ENCODE data around the gene DISC1. TPM values are rescaled to one million over a fixed set of nuclear protein-coding genes. Genes with fewer than 3 reads are reported as not detected.

DISC1 gene
- total and polyA plus RNA-seq, 2 of the 13 experiments (the other 11 are each of a cell fraction or from before 2014, with no cell fraction given) = 4.2 to 4.6 TPM

DNA sequence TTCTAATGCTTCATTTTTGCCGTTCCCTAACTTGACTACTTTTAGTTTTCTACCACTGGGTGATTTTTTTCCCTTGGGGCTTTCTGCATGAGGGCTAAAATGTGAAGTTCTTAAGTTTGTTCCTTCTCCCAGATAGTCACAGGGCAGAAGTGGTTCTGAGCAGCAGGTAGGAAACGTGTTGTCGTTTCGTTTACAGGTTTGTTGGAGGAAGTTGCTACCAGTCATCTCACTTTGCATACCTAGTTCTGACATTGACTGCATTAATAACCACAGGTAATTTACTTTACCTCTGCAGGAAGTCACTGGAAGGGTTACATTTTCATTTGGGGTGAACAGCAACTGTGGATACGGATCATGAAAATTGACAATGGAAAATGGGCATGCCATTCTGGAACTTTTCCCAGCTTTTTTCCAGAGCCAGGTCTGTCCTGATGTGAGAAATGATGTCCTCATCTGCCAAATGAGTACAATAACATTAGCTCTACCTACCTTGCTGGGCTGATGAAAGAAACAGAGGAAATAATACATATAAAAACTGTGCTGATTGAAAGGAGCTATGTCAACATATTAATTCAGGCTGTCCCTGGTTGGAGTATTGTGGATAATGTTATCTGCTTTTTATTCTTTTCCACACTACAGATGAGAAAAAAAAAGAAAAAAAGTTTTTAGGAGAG is 94.2 kb downstream of the DISC1 start (continued):
- TF ChIP-seq ZNF724P (CRISPR knock-in tag; IDR thresholded peaks at IDR 0.05; ENCODE audit: borderline replicate concordance) (no peak), ZNF431 (CRISPR knock-in tag; IDR thresholded peaks at IDR 0.05; ENCODE audit: borderline replicate concordance, low read depth) (no peak), TOPORS (CRISPR knock-in tag; IDR thresholded peaks at IDR 0.05) (no peak)

DNA sequence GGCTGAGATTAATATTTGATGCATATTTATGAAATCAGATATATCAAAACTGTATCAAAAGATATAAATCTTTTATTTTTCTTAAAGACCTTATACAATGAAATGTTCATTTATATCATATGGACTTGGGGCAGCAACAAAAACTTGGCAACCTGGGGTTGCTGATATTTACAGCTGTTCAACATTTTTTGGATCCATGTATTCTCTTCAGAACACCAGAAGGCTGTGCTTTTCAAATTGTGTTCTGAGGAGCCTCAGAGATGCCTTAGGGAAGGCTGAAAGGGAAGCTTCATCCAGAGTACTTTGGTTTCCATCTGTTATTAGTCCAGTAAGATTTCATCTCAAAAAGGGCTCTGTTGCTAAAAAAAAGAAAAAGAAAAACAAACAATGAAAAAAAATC is 94.8 kb downstream of the DISC1 start:
- intact Hi-C loops (cut with micrococcal nuclease; ENCODE audit: unreplicated experiment) (no loop called here), in situ Hi-C loops (cut with HindIII; ENCODE audit: extremely low pct_ligation_motif_present, low pct_unique_long_range_greater_than_20kb) (no loop called here)
- no peaks in the 10 kb centered on the region for H3K9me3 ChIP-seq (ENCODE audit: low read length)
- ATAC-seq (no peak), FAIRE-seq (no peak), DNase-seq (ENCODE audit: low spot score) (no peak)
- H2AFZ ChIP-seq (ENCODE audit: low read length) = no peak overlapping the region
- H3K27ac ChIP-seq (ENCODE audit: extremely low read length, insufficient read depth, low read length) = no peak overlapping the region
- POLR2A ChIA-PET = no interaction called here
- H3K4me1 ChIP-seq (ENCODE audit: insufficient read depth, low read length) = peaks cover 12% of the 10 kb centered on the region; the same call in 1 of the 2 replicates
- H4K20me1 ChIP-seq (ENCODE audit: insufficient read depth, low read length) = no peaks in the 10 kb centered on the region
- TF ChIP-seq ZNF232 (CRISPR knock-in tag; IDR thresholded peaks at IDR 0.05; ENCODE audit: borderline replicate concordance) = no peak
- no peak for TF ChIP-seq ZNF547 (CRISPR knock-in tag; IDR thresholded peaks at IDR 0.05)
- TF ChIP-seq TEAD2 (CRISPR knock-in tag; IDR thresholded peaks at IDR 0.05) = no peak
- no peak for TF ChIP-seq ZNF496 (CRISPR knock-in tag; IDR thresholded peaks at IDR 0.05; ENCODE audit: insufficient replicate concordance)
- no peak for TF ChIP-seq ZNF543 (CRISPR knock-in tag; IDR thresholded peaks at IDR 0.05)
- TF ChIP-seq, protein P1, sequence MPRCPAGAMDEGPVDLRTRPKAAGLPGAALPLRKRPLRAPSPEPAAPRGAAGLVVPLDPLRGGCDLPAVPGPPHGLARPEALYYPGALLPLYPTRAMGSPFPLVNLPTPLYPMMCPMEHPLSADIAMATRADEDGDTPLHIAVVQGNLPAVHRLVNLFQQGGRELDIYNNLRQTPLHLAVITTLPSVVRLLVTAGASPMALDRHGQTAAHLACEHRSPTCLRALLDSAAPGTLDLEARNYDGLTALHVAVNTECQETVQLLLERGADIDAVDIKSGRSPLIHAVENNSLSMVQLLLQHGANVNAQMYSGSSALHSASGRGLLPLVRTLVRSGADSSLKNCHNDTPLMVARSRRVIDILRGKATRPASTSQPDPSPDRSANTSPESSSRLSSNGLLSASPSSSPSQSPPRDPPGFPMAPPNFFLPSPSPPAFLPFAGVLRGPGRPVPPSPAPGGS (CRISPR knock-in tag; IDR thresholded peaks at IDR 0.05) = no peak
- no peak for TF ChIP-seq NONO (IDR thresholded peaks at IDR 0.05)
- TF ChIP-seq NONO (CRISPR knock-in tag; conservative IDR thresholded peaks at IDR 0.05) = no peak
- TF ChIP-seq LCORL (IDR thresholded peaks at IDR 0.05) = no peak
- TF ChIP-seq LCORL (CRISPR knock-in tag; IDR thresholded peaks at IDR 0.05) = no peak
- no peak for TF ChIP-seq ZNF17 (CRISPR knock-in tag; IDR thresholded peaks at IDR 0.05)
- TF ChIP-seq, protein P2, sequence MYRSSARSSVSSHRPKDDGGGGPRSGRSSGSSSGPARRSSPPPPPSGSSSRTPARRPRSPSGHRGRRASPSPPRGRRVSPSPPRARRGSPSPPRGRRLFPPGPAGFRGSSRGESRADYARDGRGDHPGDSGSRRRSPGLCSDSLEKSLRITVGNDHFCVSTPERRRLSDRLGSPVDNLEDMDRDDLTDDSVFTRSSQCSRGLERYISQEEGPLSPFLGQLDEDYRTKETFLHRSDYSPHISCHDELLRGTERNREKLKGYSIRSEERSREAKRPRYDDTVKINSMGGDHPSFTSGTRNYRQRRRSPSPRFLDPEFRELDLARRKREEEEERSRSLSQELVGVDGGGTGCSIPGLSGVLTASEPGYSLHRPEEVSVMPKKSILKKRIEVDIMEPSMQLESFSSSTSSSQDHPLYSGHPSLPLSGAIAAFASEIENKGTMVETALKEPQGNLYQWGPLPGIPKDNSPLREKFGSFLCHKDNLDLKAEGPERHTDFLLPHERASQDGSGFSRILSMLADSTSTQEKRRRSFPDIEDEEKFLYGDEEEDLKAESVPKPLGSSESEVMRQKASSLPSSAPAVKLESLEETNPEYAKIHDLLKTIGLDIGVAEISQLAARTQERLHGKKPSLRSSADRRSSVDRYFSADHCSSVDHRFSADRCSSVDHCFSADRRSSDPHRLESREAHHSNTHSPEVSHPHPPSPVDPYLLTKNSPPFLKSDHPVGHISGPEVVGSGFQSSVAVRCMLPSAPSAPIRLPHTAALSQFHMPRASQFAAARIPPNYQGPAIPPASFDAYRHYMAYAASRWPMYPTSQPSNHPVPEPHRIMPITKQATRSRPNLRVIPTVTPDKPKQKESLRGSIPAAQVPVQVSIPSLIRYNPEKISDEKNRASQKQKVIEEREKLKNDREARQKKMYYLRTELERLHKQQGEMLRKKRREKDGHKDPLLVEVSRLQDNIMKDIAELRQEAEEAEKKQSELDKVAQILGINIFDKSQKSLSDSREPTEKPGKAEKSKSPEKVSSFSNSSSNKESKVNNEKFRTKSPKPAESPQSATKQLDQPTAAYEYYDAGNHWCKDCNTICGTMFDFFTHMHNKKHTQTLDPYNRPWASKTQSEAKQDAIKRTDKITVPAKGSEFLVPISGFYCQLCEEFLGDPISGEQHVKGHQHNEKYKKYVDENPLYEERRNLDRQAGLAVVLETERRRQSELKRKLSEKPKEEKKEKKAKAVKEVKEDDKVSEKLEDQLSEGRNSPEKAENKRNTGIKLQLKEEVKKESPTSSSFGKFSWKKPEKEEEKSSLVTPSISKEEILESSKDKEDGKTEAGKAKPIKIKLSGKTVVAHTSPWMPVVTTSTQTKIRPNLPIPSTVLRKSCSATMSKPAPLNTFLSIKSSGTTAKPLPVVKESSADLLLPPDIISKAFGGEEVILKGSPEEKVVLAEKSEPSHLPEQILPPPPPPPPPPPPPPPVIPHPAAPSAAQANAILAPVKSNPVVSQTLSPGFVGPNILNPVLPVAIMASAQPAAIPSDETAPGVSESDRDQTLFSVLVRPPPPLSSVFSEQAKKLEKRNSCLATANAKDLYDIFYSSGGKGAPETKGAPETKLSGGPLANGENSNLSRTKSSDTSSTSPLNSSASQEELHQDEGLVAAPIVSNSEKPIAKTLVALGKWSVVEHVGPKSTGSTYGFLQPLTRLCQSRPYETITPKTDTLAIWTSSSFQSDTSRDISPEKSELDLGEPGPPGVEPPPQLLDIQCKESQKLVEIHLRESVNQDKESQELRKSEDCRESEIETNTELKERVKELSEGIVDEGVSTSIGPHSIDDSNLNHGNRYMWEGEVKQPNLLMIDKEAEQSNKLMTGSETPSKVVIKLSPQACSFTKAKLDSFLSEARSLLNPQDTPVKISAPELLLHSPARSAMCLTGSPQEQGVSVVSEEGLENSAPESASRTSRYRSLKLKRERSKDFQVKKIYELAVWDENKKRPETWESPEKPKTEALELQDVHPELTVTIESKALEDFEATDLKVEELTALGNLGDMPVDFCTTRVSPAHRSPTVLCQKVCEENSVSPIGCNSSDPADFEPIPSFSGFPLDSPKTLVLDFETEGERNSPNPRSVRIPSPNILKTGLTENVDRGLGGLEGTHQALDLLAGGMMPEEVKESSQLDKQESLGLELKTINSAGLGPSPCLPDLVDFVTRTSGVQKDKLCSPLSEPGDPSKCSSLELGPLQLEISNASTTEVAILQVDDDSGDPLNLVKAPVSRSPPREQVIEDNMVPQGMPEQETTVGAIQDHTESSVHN (CRISPR knock-in tag; IDR thresholded peaks at IDR 0.05) = no peak
- H3K9ac ChIP-seq (ENCODE audit: insufficient read depth, low read depth, low read length) = no peak overlapping the region
- no peak overlapping the region for H3K4me3 ChIP-seq (replicated peaks in 1 of 3; ENCODE audit: insufficient read depth in 1 of 3, low read depth in 2 of 3, low read length in 3 of 3)
- no TSS peak for BruUV-seq (replicated peaks)
- CTCF ChIA-PET (ENCODE audit: low intra/inter-chr PET ratio, low total read pairs) = no interaction called here
- H3K79me2 ChIP-seq (ENCODE audit: insufficient read depth, low read length) = no peaks in the 10 kb centered on the region
- no peak overlapping the region for H3K4me2 ChIP-seq (ENCODE audit: low read depth, low read length)
- H3K36me3 ChIP-seq (replicated peaks in 1 of 2; ENCODE audit: control insufficient read depth in 1 of 2, insufficient read depth in 2 of 2, low read length in 2 of 2) = no peaks in the 10 kb centered on the region; a peak in 1 of 5 replicates
- H3K27me3 ChIP-seq (ENCODE audit: control insufficient read depth in 1 of 2, insufficient read depth in 2 of 2, low read length in 2 of 2) = no peaks in the 10 kb centered on the region
